GM12875 (cell line): ENCODE data around the gene STK32B.
"Not testable (repeated sequence)": the region's sequence is repeated elsewhere in the genome, so short reads cannot be mapped to it uniquely, and the experiment has no call there.

Source experiments
- H3K4me3 ChIP-seq: one replicate; pipeline ENCODE4 v1.5.1; 2011; ENCODE audit warnings: low read depth, low read length, control low read depth
- CTCF ChIP-seq: IDR thresholded peaks from 2 replicates; pipeline ENCODE4 v1.5.1; 2011; ENCODE audit warnings: low read depth, mild to moderate bottlenecking, control low read depth, inconsistent platforms, low read length, moderate library complexity, borderline replicate concordance; ENCODE audit not compliant: insufficient read depth

Gene STK32B

GRCh38 chr4:5238173-5238572 lies 186.9 kb downstream of the STK32B start:
- no peak overlapping the region for H3K4me3 ChIP-seq
- no peak for TF ChIP-seq CTCF

- H3K4me3 ChIP-seq: not testable (repeated sequence)
Measured at GRCh38 chr4:5247061-5247460, 195.8 kb downstream of the STK32B start.

GRCh38 chr4:5247735-5248134 lies 196.5 kb downstream of the STK32B start:
- TF ChIP-seq CTCF: no peak
- no peak overlapping the region for H3K4me3 ChIP-seq

- no peak for TF ChIP-seq CTCF
- H3K4me3 ChIP-seq: no peak overlapping the region
Measured at GRCh38 chr4:5249727-5250126, 198.4 kb downstream of the STK32B start.

DNA sequence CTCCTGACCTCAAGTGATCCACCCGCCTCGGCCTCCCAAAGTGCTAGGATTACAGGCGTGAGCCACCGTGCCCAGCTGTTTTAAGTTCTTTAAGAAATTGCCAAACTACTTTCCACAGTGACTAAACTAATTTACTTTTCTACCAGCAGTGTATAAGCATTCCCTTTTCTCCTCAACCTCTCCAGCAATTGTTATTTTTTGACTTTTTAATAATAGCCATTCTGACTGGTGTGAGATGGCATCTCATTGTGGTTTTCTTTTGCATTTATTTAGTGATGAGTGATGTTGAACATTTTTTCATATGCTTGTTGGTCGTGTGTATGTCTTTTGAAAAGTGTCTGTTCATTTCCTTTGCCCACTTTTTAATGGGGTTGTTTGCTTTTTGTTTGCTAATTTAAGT lies 199.3 kb downstream of the STK32B start:
- H3K4me3 ChIP-seq: not testable (repeated sequence)

- H3K4me3 ChIP-seq: no peak overlapping the region
- TF ChIP-seq CTCF: no peak
Measured at GRCh38 chr4:5256421-5256820, 205.1 kb downstream of the STK32B start.

- TF ChIP-seq CTCF: no peak
- H3K4me3 ChIP-seq: no peak overlapping the region
Measured at GRCh38 chr4:5257086-5257485, 205.8 kb downstream of the STK32B start.

DNA sequence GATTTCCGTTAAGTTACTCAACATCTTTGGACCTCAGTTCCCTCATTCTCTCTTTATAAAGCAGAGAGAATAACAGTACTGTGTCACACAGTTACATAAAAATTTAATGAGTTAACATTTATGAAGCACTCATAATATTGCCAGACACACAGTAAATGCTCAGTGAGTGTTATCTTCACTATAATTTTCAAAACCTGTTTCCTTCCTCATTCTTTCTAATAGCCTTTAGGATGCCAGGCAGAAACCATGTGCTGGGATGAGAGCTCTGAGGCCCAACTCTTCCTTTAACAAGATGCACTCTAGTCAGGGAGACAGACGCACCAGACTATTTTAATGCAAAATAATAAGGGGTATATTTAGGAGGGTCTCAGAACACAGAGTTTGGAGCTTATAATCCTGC lies 208.2 kb downstream of the STK32B start:
- H3K4me3 ChIP-seq: no peak overlapping the region
- no peak for TF ChIP-seq CTCF
